Activated T-cell treated with anti-CD3 and anti-CD28 coated beads, Interleukin-2, amount 50 U/mL, for 48 hours (primary cell): Measurements from ENCODE around the gene RAD18.

Experiments used
- DNase-seq, 2 experiments: peaks; one replicate each; pipeline ENCODE4 v3.0.0-alpha.2; 2020

RAD18 gene

GRCh38 chr3:8962226-8962861 lies 928 bp downstream of the RAD18 start:
- no peak for DNase-seq

- no peak for DNase-seq
Measured at GRCh38 chr3:8959668-8960067, 3.6 kb downstream of the RAD18 start.

GRCh38 chr3:8954938-8955763 lies 8.1 kb downstream of the RAD18 start:
- no peak for DNase-seq

GRCh38 chr3:8953313-8953712 lies 10.0 kb downstream of the RAD18 start:
- no peak for DNase-seq

GRCh38 chr3:8952130-8952529 lies 11.1 kb downstream of the RAD18 start:
- no peak for DNase-seq

- no peak for DNase-seq
Measured at GRCh38 chr3:8945890-8946600, 17.2 kb downstream of the RAD18 start.

- DNase-seq, result no peak
Measured at GRCh38 chr3:8942746-8943488, 20.4 kb downstream of the RAD18 start.

GRCh38 chr3:8942115-8942514 lies 21.2 kb downstream of the RAD18 start:
- no peak for DNase-seq

- DNase-seq, result no peak
Measured at GRCh38 chr3:8938021-8938420, 25.3 kb downstream of the RAD18 start.

GRCh38 chr3:8937064-8938020 lies 25.9 kb downstream of the RAD18 start:
- DNase-seq, result no peak

- no peak for DNase-seq
Measured at GRCh38 chr3:8932507-8932906, 30.8 kb downstream of the RAD18 start.

GRCh38 chr3:8931342-8931741 lies 31.9 kb downstream of the RAD18 start:
- no peak for DNase-seq

GRCh38 chr3:8929860-8930259 lies 33.4 kb downstream of the RAD18 start:
- DNase-seq, result no peak

GRCh38 chr3:8914491-8914890 lies 48.8 kb downstream of the RAD18 start:
- DNase-seq, result no peak

GRCh38 chr3:8911781-8912180 lies 51.5 kb downstream of the RAD18 start:
- no peak for DNase-seq

GRCh38 chr3:8909160-8909559 lies 54.1 kb downstream of the RAD18 start:
- DNase-seq, result no peak

GRCh38 chr3:8903191-8903590 lies 60.1 kb downstream of the RAD18 start:
- no peak for DNase-seq

- DNase-seq, result no peak
Measured at GRCh38 chr3:8900869-8901268, 62.4 kb downstream of the RAD18 start.

- DNase-seq, result no peak
Measured at GRCh38 chr3:8899876-8900460, 63.3 kb downstream of the RAD18 start.

GRCh38 chr3:8895829-8896228 lies 67.4 kb downstream of the RAD18 start:
- DNase-seq, result no peak

GRCh38 chr3:8893001-8893400 lies 70.3 kb downstream of the RAD18 start:
- no peak for DNase-seq

GRCh38 chr3:8891774-8892173 lies 71.5 kb downstream of the RAD18 start:
- DNase-seq, result no peak
